Endothelial cell of umbilical vein (primary cell): ENCODE results near the gene CPED1. TPM values are rescaled to one million over a fixed set of nuclear protein-coding genes. Genes with fewer than 3 reads are reported as not detected.

Source experiments
- BruUV-seq: library from RNA; stranded (reverse); fragments of 400-500 nt; replicated peaks from 2 replicates; lab custom pipeline; 2021; lab: Mats Ljungman, UMichigan
- CTCF ChIA-PET: fragments of 300-600, 350-600 bp; sonication (Branson Sonifier 250); formaldehyde crosslinking; loops from one replicate; lab custom pipeline; 2021; ENCODE audit warnings: antibody characterized with exemption, inconsistent platforms; lab: Charles Lee
- POLR2A ChIA-PET: fragments of 300-600, 350-600 bp; sonication (Branson Sonifier 250); formaldehyde crosslinking; loops from one replicate; lab custom pipeline; 2021; ENCODE audit warnings: antibody characterized with exemption, inconsistent platforms; lab: Charles Lee
- DNase-seq: peaks from one replicate; pipeline ENCODE4 v3.0.0-alpha.2; 2011; ENCODE audit warnings: low read depth, low spot score
- FAIRE-seq: peaks from 2 replicates; lab custom pipeline; 2011; peaks lifted over from hg19 to GRCh38; lab: Jason Lieb, UNC
- H2AFZ ChIP-seq: 2 replicates; pipeline ENCODE4 v1.6.0; 2012; ENCODE audit warnings: low read depth, low read length, control low read depth, inconsistent platforms
- H3K27ac ChIP-seq: 2 replicates; pipeline ENCODE4 v1.5.1; 2011; ENCODE audit warnings: low read depth, mild to moderate bottlenecking, control low read depth, low read length, moderate library complexity; ENCODE audit not compliant: insufficient read depth
- H3K27me3 ChIP-seq, 2 experiments: 2 replicates each; pipeline versions ENCODE4 v1.6.0 to v1.6.1; 2011; ENCODE audit warnings: low read length in 2 of 2, mixed read lengths in 1 of 2; ENCODE audit not compliant: control insufficient read depth in 2 of 2, insufficient read depth in 2 of 2
- H3K36me3 ChIP-seq, 2 experiments: 2 replicates in 1 of 2; 3 replicates in 1 of 2; pipeline ENCODE4 v1.5.1; 2011; ENCODE audit warnings: low read length in 2 of 2, mild to moderate bottlenecking in 1 of 2, moderate library complexity in 1 of 2; ENCODE audit not compliant: control insufficient read depth in 2 of 2, insufficient read depth in 2 of 2; ENCODE audit errors: extremely low read depth in 1 of 2
- H3K4me1 ChIP-seq: 3 replicates; pipeline ENCODE4 v1.5.1; 2011; ENCODE audit warnings: mild to moderate bottlenecking, low read length; ENCODE audit not compliant: control insufficient read depth, insufficient read depth; ENCODE audit errors: extremely low read depth
- H3K4me2 ChIP-seq: 2 replicates; pipeline ENCODE4 v1.6.1; 2011; ENCODE audit warnings: low read length, control low read depth, mixed read lengths; ENCODE audit not compliant: insufficient read depth
- H3K4me3 ChIP-seq, 3 experiments: fragments of 200-600 bp in 1 of 3; sonication (generic), shearing (Covaris generic) in 1 of 3; replicated peaks in 1 of 3; 2 replicates each; pipeline ENCODE4 v1.5.1; 2011 to 2016; ENCODE audit warnings: control low read depth in 3 of 3, low read length in 3 of 3, mild to moderate bottlenecking in 2 of 3, inconsistent platforms in 1 of 3, low read depth in 1 of 3, moderate library complexity in 1 of 3; ENCODE audit not compliant: insufficient read depth in 1 of 3
- H3K79me2 ChIP-seq: 2 replicates; pipeline ENCODE4 v1.6.0; 2012; ENCODE audit warnings: low read length, inconsistent platforms; ENCODE audit not compliant: control insufficient read depth, insufficient read depth
- H3K9ac ChIP-seq: replicated peaks from 2 replicates; pipeline ENCODE3; 2011; ENCODE audit warnings: low read length, control low read depth; ENCODE audit not compliant: insufficient read depth; ENCODE audit errors: extremely low read depth
- H3K9me1 ChIP-seq: replicated peaks from 3 replicates; pipeline ENCODE4 v1.6.0; 2011; ENCODE audit warnings: mild to moderate bottlenecking, low read length; ENCODE audit not compliant: control insufficient read depth, insufficient read depth; ENCODE audit errors: extremely low read depth
- H3K9me3 ChIP-seq: replicated peaks from 2 replicates; pipeline ENCODE4 v1.5.1; 2012; ENCODE audit warnings: low read length, inconsistent platforms; ENCODE audit not compliant: control insufficient read depth, insufficient read depth
- H4K20me1 ChIP-seq: replicated peaks from 2 replicates; pipeline ENCODE3; 2011; ENCODE audit warnings: mild to moderate bottlenecking, low read length; ENCODE audit not compliant: control insufficient read depth, insufficient read depth; ENCODE audit errors: extremely low read depth
- CTCF ChIP-seq, 2 donors: IDR thresholded peaks; 1 replicate in 1 of 2; 2 replicates in 1 of 2; pipeline ENCODE4 v1.5.1; 2011; ENCODE audit warnings: low read length in 2 of 2, mild to moderate bottlenecking in 2 of 2, moderate library complexity in 2 of 2, control low read depth in 1 of 2, inconsistent platforms in 1 of 2, low read depth in 1 of 2; ENCODE audit not compliant: insufficient read depth in 1 of 2; ENCODE audit errors: extremely low read depth in 1 of 2
- EZH2 ChIP-seq: IDR thresholded peaks from 2 replicates; pipeline ENCODE4 v1.6.1; 2012; ENCODE audit warnings: borderline replicate concordance, low read depth, mild to moderate bottlenecking, moderate library complexity, low read length, inconsistent platforms; ENCODE audit not compliant: severe bottlenecking
- FOS ChIP-seq: IDR thresholded peaks from 2 replicates; pipeline ENCODE4 v1.6.1; 2011; ENCODE audit warnings: mild to moderate bottlenecking, low read length, moderate library complexity, borderline replicate concordance; ENCODE audit not compliant: insufficient read depth
- GATA2 ChIP-seq: IDR thresholded peaks from 2 replicates; pipeline ENCODE4 v1.7.0; 2011; ENCODE audit warnings: low read depth, mild to moderate bottlenecking, moderate library complexity, mixed read lengths, low read length; ENCODE audit not compliant: insufficient read length, insufficient read depth
- POLR2A ChIP-seq: IDR thresholded peaks from 2 replicates; pipeline ENCODE4 v1.6.1; 2012; ENCODE audit warnings: low read depth, mild to moderate bottlenecking, control low read depth, low read length
- POLR2AphosphoS5 ChIP-seq: IDR thresholded peaks from 2 replicates; pipeline ENCODE4 v1.6.1; 2012; ENCODE audit warnings: low read depth, mild to moderate bottlenecking, control low read depth, low read length, moderate library complexity; ENCODE audit not compliant: insufficient read depth
- dilution Hi-C: fragments of 300-500 bp; cut with MboI; formaldehyde crosslinking; loops from one replicate; pipeline ENCODE4 v1.15.0; 2019; ENCODE audit warnings: low sequenced_read_pairs; ENCODE audit not compliant: extremely low pct_ligation_motif_present
- intact Hi-C: fragments of 100-400 bp; cut with micrococcal nuclease; formaldehyde crosslinking; loops from one replicate; pipeline ENCODE4 v1.10.0; 2022
- polyA plus RNA-seq, 4 experiments: library from polyadenylated mRNA; depleted of rRNA in 3 of 4; stranded (reverse) in 3 of 4; unstranded in 1 of 4; fragments of >200 nt; gene quantifications; 2 replicates each; pipeline versions ENCODE4 v1.2.1 to v1.2.3, GENCODE V29; 2011 to 2012; ENCODE audit warnings: missing spikeins in 1 of 4
- total RNA-seq: library from RNA; stranded (reverse); gene quantifications from 2 replicates; pipeline ENCODE4 v1.2.3, GENCODE V29; 2021
- TF ChIP-seq, protein P1 (sequence below): IDR thresholded peaks from 2 replicates; pipeline ENCODE4 v1.6.1; 2011; ENCODE audit not compliant: insufficient read depth, insufficient read length

Gene CPED1
- total and polyA plus RNA-seq, 2 donors (not counting 3 experiments of a cell fraction or from before 2014, with no cell fraction given) = 0.22 to 3.0 TPM

GRCh38 chr7:121046009-121046408 lies 57.5 kb downstream of the CPED1 start:
- BruUV-seq = no TSS peak
- no peaks in the 10 kb centered on the region for H3K36me3 ChIP-seq
- H3K4me2 ChIP-seq = no peak overlapping the region
- no peak for FAIRE-seq
- no peaks in the 10 kb centered on the region for H3K27me3 ChIP-seq
- H3K79me2 ChIP-seq = no peaks in the 10 kb centered on the region
- no peak for TF ChIP-seq FOS
- no peak for TF ChIP-seq POLR2AphosphoS5
- TF ChIP-seq, protein P1, sequence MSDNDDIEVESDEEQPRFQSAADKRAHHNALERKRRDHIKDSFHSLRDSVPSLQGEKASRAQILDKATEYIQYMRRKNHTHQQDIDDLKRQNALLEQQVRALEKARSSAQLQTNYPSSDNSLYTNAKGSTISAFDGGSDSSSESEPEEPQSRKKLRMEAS = no peak
- no peak for TF ChIP-seq POLR2A
- no peak overlapping the region for H3K9ac ChIP-seq
- ChIA-PET CTCF (interaction anchor here (0.9 to 1.5 kb wide), 2 partner anchors 11 to 62 kb away, joined by 3 read pairs; no protein-coding TSS in a partner anchor), POLR2A (no interaction called here)
- H2AFZ ChIP-seq = no peak overlapping the region
- intact Hi-C loops = no loop called here
- dilution Hi-C loops = no loop called here
- H3K4me1 ChIP-seq = peaks cover 14% of the 10 kb centered on the region
- H3K4me3 ChIP-seq = no peak overlapping the region
- no peaks in the 10 kb centered on the region for H3K9me3 ChIP-seq
- H3K9me1 ChIP-seq = no peaks in the 10 kb centered on the region
- no peak overlapping the region for H3K27ac ChIP-seq
- DNase-seq = no peak
- H4K20me1 ChIP-seq = no peaks in the 10 kb centered on the region

GRCh38 chr7:121046893-121047468 lies 58.5 kb downstream of the CPED1 start:
- Histone ChIP-seq H4K20me1 (no peaks in the 10 kb centered on the region), H3K36me3 (no peaks in the 10 kb centered on the region), H3K4me3 (no peak overlapping the region), H3K9ac (no peak overlapping the region), H3K9me1 (no peaks in the 10 kb centered on the region), H3K4me2 (no peak overlapping the region), H3K27ac (no peak overlapping the region), H2AFZ (no peak overlapping the region), H3K9me3 (no peaks in the 10 kb centered on the region), H3K79me2 (no peaks in the 10 kb centered on the region), H3K27me3 (no peaks in the 10 kb centered on the region), H3K4me1 (peaks cover 5% of the 10 kb centered on the region)
- ChIA-PET POLR2A (no interaction called here), CTCF (interaction anchor here (0.9 to 1.5 kb wide), 3 partner anchors 12 to 61 kb away, joined by 3 read pairs; partner anchors contain the start of gene CPED1)
- dilution Hi-C loops (no loop called here), intact Hi-C loops (no loop called here)
- BruUV-seq = no TSS peak
- DNase-seq (peak; percentile 7), FAIRE-seq (no peak)
- TF ChIP-seq GATA2 (peak; percentile 19), EZH2 (no peak), POLR2AphosphoS5 (no peak), CTCF (IDR thresholded peaks at IDR 0.05; ENCODE audit: extremely low read depth in 1 of 2, insufficient read depth in 1 of 2, low read depth in 1 of 2, low read length in 2 of 2) (no peak)
